HG03060 (cell line): ENCODE results near the gene TGFBR3.

Experiments
- ATAC-seq: cut with Tn5 transposase; IDR thresholded peaks from one replicate; pipeline ENCODE4 v1.9.1; 2021; ENCODE audit warnings: low read depth, moderate number of reproducible peaks; ENCODE audit not compliant: unreplicated experiment

TGFBR3 gene

DNA sequence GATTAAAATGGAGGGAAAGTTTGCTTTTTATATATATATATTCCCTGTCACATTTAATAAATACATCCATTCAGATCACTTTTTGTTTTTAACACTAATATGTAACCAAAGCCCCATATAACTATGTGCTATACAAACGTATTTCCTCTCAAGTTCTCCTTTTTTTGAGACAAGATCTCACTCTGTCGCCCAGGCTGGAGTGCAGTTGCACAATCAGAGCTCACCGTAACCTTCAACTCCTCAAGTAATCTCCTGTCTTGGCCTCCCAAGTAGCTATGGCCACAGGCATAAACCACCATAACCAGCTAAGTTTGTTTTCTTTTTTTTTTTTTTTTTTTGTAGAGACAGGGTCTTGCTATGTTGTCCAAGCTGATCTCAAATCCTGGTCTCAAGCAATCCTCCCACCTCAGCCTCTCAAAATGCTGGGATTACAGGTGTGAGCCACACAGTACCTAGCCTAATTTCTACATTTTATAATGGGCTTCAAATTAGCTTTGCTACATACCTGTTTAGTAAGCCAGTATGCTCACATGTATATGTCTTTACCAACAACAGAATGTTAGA, 120.0 kb downstream of the TGFBR3 start:
- ATAC-seq = no peak

DNA sequence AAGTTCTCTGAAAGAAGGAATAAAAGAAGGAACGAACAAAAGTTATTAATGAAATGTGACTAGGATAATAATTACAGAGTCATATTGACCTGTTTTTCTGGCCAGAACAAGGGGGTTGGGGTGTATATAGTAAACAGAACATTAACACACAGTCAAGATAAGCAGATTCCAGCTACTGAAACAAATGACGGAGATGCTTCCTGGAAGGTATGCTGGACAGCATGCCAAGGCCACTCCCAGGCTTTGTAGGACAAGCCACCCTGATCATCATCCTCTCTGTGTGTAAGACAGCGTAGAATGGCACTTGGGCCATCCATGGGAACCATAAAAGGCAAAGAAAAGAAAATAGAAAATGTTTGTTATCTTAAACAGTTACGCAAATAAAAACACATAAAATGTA, 120.7 kb downstream of the TGFBR3 start:
- no peak for ATAC-seq

- no peak for ATAC-seq
These were observed 121.4 kb downstream of the TGFBR3 start for GRCh38 chr1:91764471-91765115.

DNA sequence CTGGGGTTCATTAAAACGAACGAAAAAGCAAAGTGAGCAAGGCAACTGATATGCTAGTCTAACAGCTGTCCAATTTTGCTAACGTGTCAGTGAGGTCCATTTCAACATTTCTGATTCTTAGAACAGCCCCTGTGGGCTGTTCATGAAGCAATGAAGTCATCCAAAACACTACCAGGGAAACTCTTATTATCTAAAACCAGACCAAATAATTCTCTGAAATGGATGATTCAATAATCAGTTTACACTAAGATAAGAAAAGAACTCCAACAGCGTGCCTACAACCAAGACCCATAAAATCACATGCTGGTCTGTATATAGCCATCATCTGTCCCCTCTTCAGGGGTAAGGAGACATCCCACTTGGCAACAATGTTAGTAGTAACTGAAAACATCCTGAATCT, 122.7 kb downstream of the TGFBR3 start:
- no peak for ATAC-seq

- no peak for ATAC-seq
These were observed 124.6 kb downstream of the TGFBR3 start for GRCh38 chr1:91761295-91761721.

- no peak for ATAC-seq
These were observed 125.4 kb downstream of the TGFBR3 start for GRCh38 chr1:91760512-91760911.

- no peak for ATAC-seq
These were observed 126.9 kb downstream of the TGFBR3 start for GRCh38 chr1:91759076-91759475.

DNA sequence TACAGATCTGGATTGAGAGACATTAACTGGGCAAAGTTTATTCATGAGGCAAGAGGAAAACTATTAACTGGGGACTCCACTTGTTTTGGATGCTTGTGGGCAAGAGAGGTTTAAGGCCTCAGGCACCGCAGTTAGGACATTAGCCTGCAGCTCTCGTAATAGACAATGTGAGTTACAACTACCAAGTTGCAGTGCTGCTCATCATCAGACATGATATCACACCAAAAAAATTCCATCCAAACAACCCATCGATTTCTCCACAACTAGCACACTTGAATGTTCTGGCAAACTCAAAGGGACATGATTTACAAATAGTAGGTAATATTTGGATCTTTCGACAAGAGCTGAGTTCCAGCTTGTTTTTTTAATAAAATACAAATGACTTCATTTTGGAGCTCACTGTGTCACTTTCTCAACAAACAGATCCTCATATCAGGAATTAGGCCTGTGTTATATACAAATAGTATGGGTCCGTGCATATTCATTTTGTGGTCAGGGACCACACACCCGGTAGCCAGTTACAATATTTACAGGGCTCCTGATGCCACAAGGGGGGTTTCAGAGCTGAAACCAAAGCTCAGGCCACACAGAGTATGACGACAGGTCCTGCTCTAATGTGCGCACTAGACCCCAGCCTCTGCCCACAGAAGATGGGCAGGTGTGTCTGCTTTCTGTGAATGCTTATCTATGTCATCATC, 128.0 kb downstream of the TGFBR3 start:
- ATAC-seq = no peak

DNA sequence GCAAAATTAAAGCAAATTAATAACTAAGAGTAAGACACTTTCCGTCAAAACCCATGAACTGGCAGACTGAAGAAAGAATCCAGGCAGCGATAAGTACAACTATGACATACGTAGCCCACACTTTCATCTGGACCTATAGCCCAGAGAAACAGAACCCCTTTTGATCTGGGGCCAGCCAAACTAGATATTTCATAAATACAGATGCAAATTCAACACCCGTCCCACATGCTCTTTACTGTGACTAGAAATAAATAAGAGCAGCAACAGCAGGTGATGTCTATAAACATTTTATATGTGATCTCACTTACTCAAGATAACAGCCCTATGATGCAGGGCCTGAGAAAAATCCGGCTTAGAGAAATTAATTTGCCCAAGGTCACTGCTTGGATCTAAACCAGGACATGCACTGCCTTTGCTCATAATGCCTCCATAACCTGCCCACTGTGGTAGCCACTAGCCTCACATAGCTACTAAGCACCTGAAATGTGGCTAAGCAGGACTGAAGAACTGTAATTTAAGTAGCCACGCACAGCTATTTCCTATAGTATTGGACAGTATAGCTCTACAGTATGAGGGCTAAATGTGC, 130.2 kb downstream of the TGFBR3 start:
- ATAC-seq = no peak

DNA sequence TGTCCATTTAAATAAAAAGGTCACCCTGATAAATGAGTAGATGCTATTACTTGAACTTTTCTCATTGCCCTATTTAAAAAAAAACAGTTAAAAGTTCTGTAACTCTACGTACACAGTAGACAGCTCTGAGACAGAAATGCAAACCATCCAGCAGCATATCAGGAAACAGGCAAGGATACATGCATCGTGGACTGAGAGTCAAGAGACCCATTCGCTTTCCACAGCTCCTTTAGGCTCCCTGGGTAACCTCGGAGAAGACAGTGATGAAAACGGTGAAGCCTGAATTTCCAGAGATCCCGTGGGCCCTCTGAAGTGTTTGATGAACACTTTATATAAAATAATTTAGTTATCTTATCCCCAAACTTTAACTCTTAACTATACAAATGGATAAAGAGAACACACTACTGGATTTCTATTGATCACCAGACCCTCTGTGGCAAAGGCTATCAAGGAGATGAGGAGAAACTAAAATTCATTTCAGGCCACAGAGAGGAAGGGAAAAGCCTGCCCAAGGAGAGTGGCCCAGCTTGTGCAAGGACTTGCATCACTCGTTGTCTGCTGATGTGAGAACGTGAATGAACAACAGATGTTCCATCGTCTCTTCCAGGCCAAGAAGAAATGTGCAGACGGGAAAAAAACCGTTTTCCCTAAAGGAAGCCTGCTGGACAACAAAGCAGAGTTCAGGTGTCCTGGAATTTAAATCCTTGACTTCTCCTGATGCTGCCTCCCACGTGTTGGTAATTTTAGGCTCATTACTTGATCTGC, 131.0 kb downstream of the TGFBR3 start:
- no peak for ATAC-seq

GRCh38 chr1:91754348-91754747, 131.6 kb downstream of the TGFBR3 start:
- ATAC-seq = peak; percentile 44

- ATAC-seq = no peak
These were observed 132.1 kb downstream of the TGFBR3 start for GRCh38 chr1:91753878-91754277.

DNA sequence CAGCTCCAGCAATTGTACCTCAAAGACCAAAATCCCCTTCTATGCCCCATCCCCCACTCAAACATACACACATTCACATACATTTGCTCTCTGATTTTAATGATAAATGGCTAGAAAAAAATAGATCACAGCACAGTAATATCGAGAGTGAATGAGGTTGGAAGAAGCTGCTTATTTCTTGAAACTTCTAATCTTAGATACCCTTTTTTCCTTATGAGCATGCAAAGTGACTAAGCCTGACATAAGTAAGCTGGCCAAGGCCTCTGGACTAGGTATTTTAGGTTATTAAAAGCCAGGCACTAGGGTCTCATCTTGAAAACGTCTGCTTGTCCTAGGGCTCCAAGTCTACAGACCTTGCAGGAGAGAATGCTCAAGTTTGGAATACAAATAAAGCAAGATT, 133.6 kb downstream of the TGFBR3 start:
- peak; percentile 71 for ATAC-seq

DNA sequence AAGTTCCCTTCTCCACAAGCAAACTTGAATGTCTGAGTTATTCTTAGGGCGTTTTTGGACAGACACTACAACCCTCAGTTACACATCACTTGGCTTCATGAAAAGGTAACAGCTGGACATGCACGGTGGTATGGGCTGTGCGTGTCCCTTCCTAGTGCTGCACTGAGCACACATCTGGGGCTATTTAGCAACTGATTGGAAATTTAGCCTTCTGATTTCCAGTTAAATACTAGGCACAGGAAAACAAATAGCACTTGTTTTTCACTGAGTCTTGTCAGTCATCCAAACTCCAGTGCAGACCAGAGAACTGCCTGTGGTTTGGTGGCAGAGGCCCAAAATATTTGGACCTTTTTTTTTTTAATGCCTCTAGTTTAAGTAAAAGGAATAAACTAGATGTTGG, 134.7 kb downstream of the TGFBR3 start:
- no peak for ATAC-seq

DNA sequence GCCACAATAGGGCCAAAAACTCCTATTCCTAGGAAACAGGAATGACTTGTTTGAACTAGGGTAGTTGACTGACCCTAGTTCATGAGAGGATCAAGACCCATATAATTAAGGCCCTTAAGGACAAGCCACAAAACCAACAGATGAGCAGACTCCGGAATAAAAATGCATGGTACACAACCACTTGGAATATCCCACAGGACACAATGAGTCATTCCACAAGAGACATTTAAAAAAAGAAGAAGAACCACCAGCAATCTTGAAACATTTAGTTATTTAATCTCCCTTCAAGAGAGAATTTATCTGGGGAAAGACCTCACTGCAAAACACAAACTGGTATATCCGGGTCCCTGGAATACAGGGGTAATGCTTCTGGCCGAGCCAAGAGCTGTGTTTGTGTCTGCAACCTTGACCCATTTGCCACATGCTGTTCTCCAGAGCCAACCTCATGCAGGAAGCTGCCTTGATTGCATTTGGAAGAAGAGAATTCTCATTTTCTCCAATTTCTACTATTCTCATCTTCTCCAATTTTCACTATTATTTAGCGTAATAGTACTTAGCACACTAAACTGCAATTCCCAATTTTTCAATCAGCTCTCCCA, 135.5 kb downstream of the TGFBR3 start:
- no peak for ATAC-seq

GRCh38 chr1:91749788-91750231, 136.1 kb downstream of the TGFBR3 start:
- ATAC-seq = no peak

- ATAC-seq = no peak
These were observed 138.3 kb downstream of the TGFBR3 start for GRCh38 chr1:91747666-91748065.

- no peak for ATAC-seq
These were observed 139.1 kb downstream of the TGFBR3 start for GRCh38 chr1:91746728-91747338.

GRCh38 chr1:91745640-91746373, 140.1 kb downstream of the TGFBR3 start:
- ATAC-seq = no peak
